ENCODE measurements around the gene NUP214. TPM values are rescaled to one million over a fixed set of nuclear protein-coding genes. Genes with fewer than 3 reads are reported as not detected.

The NUP214 gene
- total RNA-seq, 1 experiment from 2014 or later, result 52.3 TPM

DNA sequence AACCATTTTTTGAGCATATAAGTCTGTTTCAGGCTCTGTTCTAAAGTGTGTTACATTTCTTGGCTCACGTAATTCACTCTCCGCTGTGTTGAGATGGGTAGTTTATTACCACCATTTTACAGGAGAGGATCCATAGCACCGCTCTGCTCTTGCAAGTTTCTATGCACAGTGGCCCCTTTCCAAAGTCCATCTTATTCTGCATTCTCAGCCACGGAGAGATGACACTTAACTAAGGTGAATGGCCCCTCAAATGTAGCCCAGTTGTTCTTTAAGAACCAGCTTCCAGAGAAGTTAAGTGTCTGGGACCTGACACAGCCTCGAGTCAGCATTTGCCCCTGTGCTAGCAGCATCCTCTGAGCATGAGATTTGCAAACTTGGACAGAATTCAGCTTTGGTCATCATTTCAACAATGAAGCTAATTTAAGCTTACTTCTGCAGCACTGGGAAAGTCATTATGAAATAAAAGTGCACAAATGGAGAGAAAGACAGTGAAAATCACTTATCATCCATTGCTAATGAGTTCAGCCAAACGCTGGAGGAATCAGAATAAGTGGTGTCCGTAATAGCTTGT is 89.0 kb downstream of the NUP214 start:
- H3K36me3 Mint-ChIP-seq (ENCODE audit: insufficient read depth, unreplicated experiment), result peaks cover 73% of the 10 kb centered on the region
- no TSS peak for BruUV-seq (replicated peaks)

DNA sequence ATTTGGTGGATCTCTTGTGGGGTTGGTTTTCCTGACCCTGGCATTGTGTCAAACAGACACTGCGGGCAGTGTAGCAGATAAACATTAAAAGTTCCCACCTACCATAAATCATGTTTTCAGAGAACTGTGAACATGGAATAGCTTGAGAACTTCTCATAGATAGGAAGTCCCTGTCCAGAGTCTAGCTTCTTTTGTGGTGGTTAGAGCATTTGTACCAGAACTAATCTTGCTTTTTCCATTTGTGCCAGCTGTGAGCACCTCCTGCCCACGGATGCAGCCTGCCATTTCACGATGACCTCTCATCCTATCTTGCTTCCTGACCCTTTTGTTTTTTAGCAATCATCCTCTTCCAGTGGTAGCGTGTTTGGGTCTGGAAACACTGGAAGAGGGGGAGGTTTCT is 89.5 kb downstream of the NUP214 start:
- H3K4me1 ChIP-seq, result no peaks in the 10 kb centered on the region
- Mint-ChIP-seq H3K4me1 (ENCODE audit: low read depth, unreplicated experiment) (no peaks in the 10 kb centered on the region), H3K27me3 (ENCODE audit: insufficient read depth, unreplicated experiment) (no peaks in the 10 kb centered on the region), H3K4me3 (ENCODE audit: unreplicated experiment) (no peak overlapping the region), H3K36me3 (ENCODE audit: insufficient read depth, unreplicated experiment) (peaks cover 69% of the 10 kb centered on the region), H3K9me3 (ENCODE audit: unreplicated experiment) (peaks cover 24% of the 10 kb centered on the region), H3K27ac (ENCODE audit: unreplicated experiment) (no peak overlapping the region)
- H3K27me3 ChIP-seq (replicated peaks; ENCODE audit: control insufficient read depth, insufficient read depth, low read length), result no peaks in the 10 kb centered on the region
- CTCF ChIA-PET, result interaction anchor here (0.6 kb wide), 1 partner anchor 325 kb away, joined by 4 read pairs; no protein-coding TSS in a partner anchor
- POLR2A ChIA-PET, result no interaction called here
- no TSS peak for BruUV-seq (replicated peaks)
- TF ChIP-seq, protein P1, sequence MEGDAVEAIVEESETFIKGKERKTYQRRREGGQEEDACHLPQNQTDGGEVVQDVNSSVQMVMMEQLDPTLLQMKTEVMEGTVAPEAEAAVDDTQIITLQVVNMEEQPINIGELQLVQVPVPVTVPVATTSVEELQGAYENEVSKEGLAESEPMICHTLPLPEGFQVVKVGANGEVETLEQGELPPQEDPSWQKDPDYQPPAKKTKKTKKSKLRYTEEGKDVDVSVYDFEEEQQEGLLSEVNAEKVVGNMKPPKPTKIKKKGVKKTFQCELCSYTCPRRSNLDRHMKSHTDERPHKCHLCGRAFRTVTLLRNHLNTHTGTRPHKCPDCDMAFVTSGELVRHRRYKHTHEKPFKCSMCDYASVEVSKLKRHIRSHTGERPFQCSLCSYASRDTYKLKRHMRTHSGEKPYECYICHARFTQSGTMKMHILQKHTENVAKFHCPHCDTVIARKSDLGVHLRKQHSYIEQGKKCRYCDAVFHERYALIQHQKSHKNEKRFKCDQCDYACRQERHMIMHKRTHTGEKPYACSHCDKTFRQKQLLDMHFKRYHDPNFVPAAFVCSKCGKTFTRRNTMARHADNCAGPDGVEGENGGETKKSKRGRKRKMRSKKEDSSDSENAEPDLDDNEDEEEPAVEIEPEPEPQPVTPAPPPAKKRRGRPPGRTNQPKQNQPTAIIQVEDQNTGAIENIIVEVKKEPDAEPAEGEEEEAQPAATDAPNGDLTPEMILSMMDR (IDR thresholded peaks at IDR 0.05; ENCODE audit: insufficient read depth in 1 of 2, low read depth in 1 of 2, low read length in 1 of 2, severe bottlenecking in 1 of 2, unreplicated experiment in 1 of 2), result no peak
- no peak overlapping the region for H3K4me3 ChIP-seq (ENCODE audit: low read depth, low read length)
- intact Hi-C loops (cut with micrococcal nuclease; ENCODE audit: unreplicated experiment), result no loop called here
- no peaks in the 10 kb centered on the region for H3K36me3 ChIP-seq (ENCODE audit: control insufficient read depth, insufficient read depth, low read length)
- DNase-seq, result no peak
- H3K9me3 ChIP-seq, result peaks cover 16% of the 10 kb centered on the region; the same call in 1 of the 2 replicates

More for the DNA sequence above, 89.0 kb downstream of the NUP214 start:
- Mint-ChIP-seq H3K27ac (ENCODE audit: unreplicated experiment) (no peak overlapping the region), H3K4me1 (ENCODE audit: low read depth, unreplicated experiment) (no peaks in the 10 kb centered on the region), H3K9me3 (ENCODE audit: unreplicated experiment) (peaks cover 24% of the 10 kb centered on the region), H3K27me3 (ENCODE audit: insufficient read depth, unreplicated experiment) (no peaks in the 10 kb centered on the region), H3K4me3 (ENCODE audit: unreplicated experiment) (no peak overlapping the region)
- peaks cover 16% of the 10 kb centered on the region; the same call in 1 of the 2 replicates for H3K9me3 ChIP-seq
- no peaks in the 10 kb centered on the region for H3K27me3 ChIP-seq (replicated peaks; ENCODE audit: control insufficient read depth, insufficient read depth, low read length)
- TF ChIP-seq, protein P1 (IDR thresholded peaks at IDR 0.05; ENCODE audit: insufficient read depth in 1 of 2, low read depth in 1 of 2, low read length in 1 of 2, severe bottlenecking in 1 of 2, unreplicated experiment in 1 of 2), result no peak
- no peak for DNase-seq
- intact Hi-C loops (cut with micrococcal nuclease; ENCODE audit: unreplicated experiment), result no loop called here
- no peaks in the 10 kb centered on the region for H3K36me3 ChIP-seq (ENCODE audit: control insufficient read depth, insufficient read depth, low read length)
- no peak overlapping the region for H3K4me3 ChIP-seq (ENCODE audit: low read depth, low read length)
- ChIA-PET CTCF (interaction anchor here (0.6 kb wide), 1 partner anchor 325 kb away, joined by 4 read pairs; no protein-coding TSS in a partner anchor), POLR2A (no interaction called here)
- H3K4me1 ChIP-seq, result no peaks in the 10 kb centered on the region

DNA sequence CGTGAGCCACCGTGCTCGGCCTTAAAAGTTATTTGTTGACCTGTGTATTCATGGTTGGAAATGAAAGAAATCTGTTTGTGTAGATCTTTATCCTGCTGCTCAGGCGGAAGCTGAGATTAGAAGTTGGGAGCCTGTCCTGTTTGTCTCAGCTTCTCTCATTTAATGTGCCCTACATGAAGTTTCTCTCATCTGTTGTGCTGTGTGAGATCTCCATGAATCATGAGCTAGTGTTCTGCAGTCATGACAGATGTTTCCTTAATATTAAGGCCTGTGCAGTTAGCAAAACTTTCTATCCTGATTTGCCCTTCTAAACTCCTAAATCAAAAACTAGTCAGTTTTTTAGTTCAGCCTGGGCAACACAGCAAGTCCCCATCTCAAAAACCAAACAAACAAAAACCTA is 91.4 kb downstream of the NUP214 start:
- TF ChIP-seq, protein P1 (IDR thresholded peaks at IDR 0.05; ENCODE audit: insufficient read depth in 1 of 2, low read depth in 1 of 2, low read length in 1 of 2, severe bottlenecking in 1 of 2, unreplicated experiment in 1 of 2), result no peak
- no peak overlapping the region for H3K4me3 ChIP-seq (ENCODE audit: low read depth, low read length)
- intact Hi-C loops (cut with micrococcal nuclease; ENCODE audit: unreplicated experiment), result no loop called here
- no peaks in the 10 kb centered on the region for H3K4me1 ChIP-seq
- BruUV-seq (replicated peaks), result no TSS peak
- CTCF ChIA-PET, result no interaction called here
- POLR2A ChIA-PET, result no interaction called here
- H3K9me3 Mint-ChIP-seq (ENCODE audit: unreplicated experiment), result peaks cover 5% of the 10 kb centered on the region
- H3K27me3 Mint-ChIP-seq (ENCODE audit: insufficient read depth, unreplicated experiment), result no peaks in the 10 kb centered on the region
- peaks cover 52% of the 10 kb centered on the region for H3K36me3 Mint-ChIP-seq (ENCODE audit: insufficient read depth, unreplicated experiment)
- H3K27me3 ChIP-seq (replicated peaks; ENCODE audit: control insufficient read depth, insufficient read depth, low read length), result no peaks in the 10 kb centered on the region
- no peak overlapping the region for H3K4me3 Mint-ChIP-seq (ENCODE audit: unreplicated experiment)
- H3K27ac Mint-ChIP-seq (ENCODE audit: unreplicated experiment), result no peak overlapping the region
- peaks cover 9% of the 10 kb centered on the region; the same call in 1 of the 2 replicates for H3K9me3 ChIP-seq
- no peaks in the 10 kb centered on the region for H3K36me3 ChIP-seq (ENCODE audit: control insufficient read depth, insufficient read depth, low read length)
- DNase-seq, result no peak
- H3K4me1 Mint-ChIP-seq (ENCODE audit: low read depth, unreplicated experiment), result no peaks in the 10 kb centered on the region
